ENCODE measurements around the gene MBD6.

GRCh38 chr12:57498571-57498970 lies 24.1 kb upstream of the MBD6 start:
- TF ChIP-seq CTCF (IDR thresholded peaks at IDR 0.05) (no peak), POLR2A (IDR thresholded peaks at IDR 0.05) (no peak), EP300 (IDR thresholded peaks at IDR 0.05) (no peak)
